D721Med (cell line): Measurements from ENCODE around the gene MAP3K10.

Source experiments
- DNase-seq: peaks from one replicate; pipeline ENCODE4 v3.0.0; 2011; ENCODE audit warnings: low spot score; ENCODE audit not compliant: insufficient read length
- FAIRE-seq: peaks from 2 replicates; lab custom pipeline; 2011; peaks lifted over from hg19 to GRCh38; lab: Jason Lieb, UNC
- CTCF ChIP-seq: IDR thresholded peaks from 2 replicates; pipeline ENCODE4 v1.5.1; 2012; ENCODE audit warnings: mild to moderate bottlenecking, control low read depth; ENCODE audit not compliant: insufficient read depth; ENCODE audit errors: missing control alignments

MAP3K10 gene

GRCh38 chr19:40147693-40148347 is 43.4 kb upstream of the MAP3K10 start:
- DNase-seq (no peak), FAIRE-seq (no peak)
- TF ChIP-seq CTCF = no peak

- FAIRE-seq = no peak
- DNase-seq = no peak
- no peak for TF ChIP-seq CTCF
Observed at GRCh38 chr19:40149501-40149900, 41.7 kb upstream of the MAP3K10 start.

GRCh38 chr19:40150170-40150569 is 41.1 kb upstream of the MAP3K10 start:
- TF ChIP-seq CTCF = no peak
- FAIRE-seq = no peak
- no peak for DNase-seq

GRCh38 chr19:40154121-40154680 is 37.0 kb upstream of the MAP3K10 start:
- TF ChIP-seq CTCF = no peak
- FAIRE-seq = no peak
- DNase-seq = no peak

GRCh38 chr19:40155749-40156265 is 35.4 kb upstream of the MAP3K10 start:
- DNase-seq (no peak), FAIRE-seq (no peak)
- TF ChIP-seq CTCF = peak; percentile 28

- DNase-seq (no peak), FAIRE-seq (no peak)
- no peak for TF ChIP-seq CTCF
Observed at GRCh38 chr19:40157059-40157458, 34.2 kb upstream of the MAP3K10 start.

- no peak for FAIRE-seq
- DNase-seq = no peak
- TF ChIP-seq CTCF = no peak
Observed at GRCh38 chr19:40159744-40160143, 31.5 kb upstream of the MAP3K10 start.
